Transverse colon (tissue), 4 donors: ENCODE data around the gene FGFR2. TPM values are rescaled to one million over a fixed set of nuclear protein-coding genes. Genes with fewer than 3 reads are reported as not detected.

Experiments used
- DNase-seq: peaks from one replicate; pipeline ENCODE4 v3.0.0-alpha.2; 2019
- H3K27ac ChIP-seq, 4 donors: fragments of 200-600 bp; sonication (generic); 2 replicates each; pipeline ENCODE4 v1.5.1; 2016 to 2018; ENCODE audit warnings: inconsistent platforms in 4 of 4
- H3K27me3 ChIP-seq: fragments of 200-600 bp; sonication (generic); 2 replicates; pipeline ENCODE4 v1.5.1; 2017; ENCODE audit warnings: inconsistent platforms
- H3K36me3 ChIP-seq, 4 donors: fragments of 200-600 bp; sonication (generic); 2 replicates each; pipeline ENCODE4 v1.5.1; 2017 to 2019; ENCODE audit warnings: inconsistent platforms in 4 of 4
- H3K4me1 ChIP-seq, 4 donors: fragments of 200-600 bp; sonication (generic); 2 replicates each; pipeline ENCODE4 v1.5.1; 2017 to 2020; ENCODE audit warnings: inconsistent platforms in 4 of 4
- H3K4me3 ChIP-seq, 4 donors: fragments of 200-600 bp; sonication (generic); 1 replicate in 1 of 4; 2 replicates in 3 of 4; pipeline versions ENCODE4 v1.5.1 to v1.6.1; 2017 to 2019; ENCODE audit warnings: inconsistent platforms in 4 of 4
- H3K9me3 ChIP-seq, 2 donors: fragments of 200-600 bp; sonication (generic); 2 replicates each; pipeline ENCODE4 v1.5.1; 2017 to 2019; ENCODE audit warnings: inconsistent platforms in 2 of 2
- CTCF ChIP-seq, 5 experiments: fragments of 200-600 bp in 3 of 5; fragments of 450-650 bp in 2 of 5; sonication (generic) in 3 of 5; IDR thresholded peaks; 1 replicate in 2 of 5; 2 replicates in 3 of 5; pipeline ENCODE4 v1.5.1; 2016 to 2017; ENCODE audit warnings: antibody characterized with exemption in 5 of 5, inconsistent platforms in 3 of 5, mild to moderate bottlenecking in 2 of 5, moderate library complexity in 1 of 5
- EP300 ChIP-seq: sonication (generic); formaldehyde crosslinking; IDR thresholded peaks from one replicate; pipeline ENCODE4 v1.6.1; 2017; ENCODE audit warnings: antibody characterized with exemption, low read depth
- POLR2A ChIP-seq: fragments of 450-650 bp; IDR thresholded peaks from one replicate; pipeline ENCODE4 v1.6.1; 2016; ENCODE audit warnings: antibody characterized with exemption, mild to moderate bottlenecking, moderate library complexity
- POLR2AphosphoS5 ChIP-seq, 3 donors: sonication (generic); formaldehyde crosslinking; IDR thresholded peaks; one replicate each; pipeline ENCODE4 v1.6.1; 2016; ENCODE audit warnings: antibody characterized with exemption in 3 of 3
- WGBS, 2 donors: methylation state at CpG; one replicate each; pipeline ENCODE4 v1.1.5; 2018; ENCODE audit warnings: low coverage in 1 of 2; 5-methylcytosine and 5-hydroxymethylcytosine counted together
- in situ Hi-C, 4 donors: fragments of 200-750 bp; cut with MboI; loops; one replicate each; pipeline versions ENCODE4 v1.15.0 to v1.15.1; 2017; ENCODE audit warnings: low sequenced_read_pairs in 3 of 4, low pct_ligation_motif_present in 1 of 4, low pct_unique_long_range_greater_than_20kb in 1 of 4
- intact Hi-C: fragments of 100-400 bp; cut with DNase I; formaldehyde crosslinking; loops from one replicate; pipeline ENCODE4 v1.15.1; 2023; ENCODE audit warnings: low total_unique reads
- total RNA-seq, 4 donors: library from RNA; depleted of rRNA; stranded (reverse); fragments of >200 nt; gene quantifications; one replicate each; pipeline ENCODE4 v1.1.0, GENCODE V29; 2016

Gene FGFR2
- total RNA-seq, 4 donors from 2014 or later = 30.3 to 114 (median 87.9) TPM

GRCh38 chr10:121605708-121606107, 7.5 kb upstream of the FGFR2 start:
- no peak overlapping the region for H3K4me3 ChIP-seq
- in situ Hi-C loops (loop anchor here in 3 of 4 donors (10.0 to 25.0 kb wide), 2 partner anchors 643 to 661 kb away; no protein-coding TSS in a partner anchor), intact Hi-C loops (no loop called here)

GRCh38 chr10:121601458-121601857, 3.2 kb upstream of the FGFR2 start:
- peaks cover 24% of the 10 kb centered on the region for H3K27me3 ChIP-seq
- in situ Hi-C loops = loop anchor here in 3 of 4 donors (10.0 to 25.0 kb wide), 2 partner anchors 639 to 657 kb away; no protein-coding TSS in a partner anchor
- no peak for DNase-seq
- H3K27ac ChIP-seq = no peak overlapping the region
- H3K4me3 ChIP-seq = no peak overlapping the region
- 89% methylated on average over 11 of the region's 11 CpGs; no CpG with 5 or more reads in 1 of the 2 donors for WGBS, 2 donors
- H3K9me3 ChIP-seq = no peaks in the 10 kb centered on the region
- H3K4me1 ChIP-seq = peaks cover 0 to 12% (median 7%) of the 10 kb centered on the region in 4 donors
- TF ChIP-seq POLR2A (no peak), CTCF (IDR thresholded peaks at IDR 0.05) (no peak), POLR2AphosphoS5 (IDR thresholded peaks at IDR 0.05) (no peak), EP300 (no peak)
- intact Hi-C loops = no loop called here
- H3K36me3 ChIP-seq = no peaks in the 10 kb centered on the region

More at GRCh38 chr10:121605708-121606107, 7.5 kb upstream of the FGFR2 start:
- no peak for DNase-seq
- no peak for TF ChIP-seq EP300
- no peak for TF ChIP-seq POLR2A
- no peak for TF ChIP-seq CTCF (IDR thresholded peaks at IDR 0.05)
- TF ChIP-seq POLR2AphosphoS5 (IDR thresholded peaks at IDR 0.05) = no peak
- Histone ChIP-seq H3K36me3 (no peaks in the 10 kb centered on the region), H3K4me1 (peaks cover 0 to 7% (median 2%) of the 10 kb centered on the region in 4 donors), H3K27me3 (no peaks in the 10 kb centered on the region), H3K27ac (no peak overlapping the region), H3K9me3 (no peaks in the 10 kb centered on the region)

- intact Hi-C loops (no loop called here), in situ Hi-C loops (loop anchor here in 3 of 4 donors (10.0 to 25.0 kb wide), 2 partner anchors 638 to 656 kb away; no protein-coding TSS in a partner anchor)
- DNase-seq = no peak
- TF ChIP-seq POLR2AphosphoS5 (IDR thresholded peaks at IDR 0.05) (no peak), POLR2A (no peak), CTCF (IDR thresholded peaks at IDR 0.05) (no peak), EP300 (no peak)
- 45 to 62% methylated on average over 2 to 9 of the region's 9 CpGs for WGBS, 2 donors
- Histone ChIP-seq H3K9me3 (no peaks in the 10 kb centered on the region), H3K27me3 (peaks cover 30% of the 10 kb centered on the region), H3K4me1 (peaks cover 0 to 14% (median 7%) of the 10 kb centered on the region in 4 donors), H3K4me3 (no peak overlapping the region), H3K27ac (no peak overlapping the region), H3K36me3 (no peaks in the 10 kb centered on the region)
Measured at GRCh38 chr10:121600611-121601010, 2.4 kb upstream of the FGFR2 start.

GRCh38 chr10:121599947-121600346, 1.7 kb upstream of the FGFR2 start:
- peaks cover 30% of the 10 kb centered on the region for H3K27me3 ChIP-seq
- no peak overlapping the region for H3K27ac ChIP-seq
- no peaks in the 10 kb centered on the region for H3K9me3 ChIP-seq
- H3K4me1 ChIP-seq = peaks cover 0 to 14% (median 7%) of the 10 kb centered on the region in 4 donors
- H3K36me3 ChIP-seq = no peaks in the 10 kb centered on the region
- in situ Hi-C loops = loop anchor here in 3 of 4 donors (10.0 to 25.0 kb wide), 2 partner anchors 638 to 655 kb away; no protein-coding TSS in a partner anchor
- DNase-seq = no peak
- H3K4me3 ChIP-seq = no peak overlapping the region
- 72 to 83% methylated on average over 5 to 8 of the region's 8 CpGs for WGBS, 2 donors
- intact Hi-C loops = loop anchor here (5.0 to 10.0 kb wide), 4 partner anchors 75 to 573 kb away; no protein-coding TSS in a partner anchor
- TF ChIP-seq EP300 (no peak), CTCF (IDR thresholded peaks at IDR 0.05) (no peak), POLR2AphosphoS5 (IDR thresholded peaks at IDR 0.05) (no peak), POLR2A (no peak)
